Liver (tissue), 9 donors: ENCODE data around the gene RPS19BP1. TPM values are rescaled to one million over a fixed set of nuclear protein-coding genes. Genes with fewer than 3 reads are reported as not detected.

Experiments
- DNase-seq: peaks from one replicate; pipeline ENCODE4 v3.0.0-alpha.2; 2017; ENCODE audit warnings: low spot score
- H3K27ac ChIP-seq, 2 donors: one replicate each; pipeline ENCODE4 v1.7.0; 2013; ENCODE audit warnings: inconsistent platforms in 2 of 2, low read length in 2 of 2, control low read depth in 1 of 2, low read depth in 1 of 2, mild to moderate bottlenecking in 1 of 2
- H3K27me3 ChIP-seq, 4 donors: one replicate each; pipeline versions ENCODE4 v1.6.1 to v1.7.0; 2013; ENCODE audit warnings: low read length in 3 of 4, inconsistent platforms in 1 of 4, mild to moderate bottlenecking in 1 of 4, moderate library complexity in 1 of 4; ENCODE audit not compliant: control insufficient read depth in 4 of 4, insufficient read depth in 4 of 4
- H3K36me3 ChIP-seq, 4 donors: one replicate each; pipeline versions ENCODE4 v1.6.1 to v1.7.0; 2013; ENCODE audit warnings: low read length in 3 of 4, mild to moderate bottlenecking in 3 of 4, low read depth in 1 of 4, moderate library complexity in 1 of 4; ENCODE audit not compliant: control insufficient read depth in 4 of 4, insufficient read depth in 3 of 4
- H3K4me1 ChIP-seq, 4 donors: one replicate each; pipeline versions ENCODE4 v1.6.1 to v1.7.0; 2013; ENCODE audit warnings: low read length in 3 of 4, mild to moderate bottlenecking in 3 of 4, moderate library complexity in 1 of 4; ENCODE audit not compliant: control insufficient read depth in 4 of 4, insufficient read depth in 4 of 4
- H3K4me3 ChIP-seq, 3 donors: one replicate each; pipeline versions ENCODE4 v1.6.1 to v1.7.0; 2013; ENCODE audit warnings: low read length in 3 of 3, control low read depth in 1 of 3, low read depth in 1 of 3, mild to moderate bottlenecking in 1 of 3
- H3K9ac ChIP-seq, 2 donors: one replicate each; pipeline ENCODE4 v1.7.0; 2013; ENCODE audit warnings: low read length in 2 of 2, mild to moderate bottlenecking in 2 of 2, moderate library complexity in 2 of 2, control low read depth in 1 of 2, low read depth in 1 of 2
- H3K9me3 ChIP-seq, 4 donors: one replicate each; pipeline versions ENCODE4 v1.6.1 to v1.7.0; 2013; ENCODE audit warnings: low read length in 3 of 4; ENCODE audit not compliant: control insufficient read depth in 4 of 4
- ATF3 ChIP-seq: IDR thresholded peaks from 2 replicates; pipeline ENCODE4 v1.6.1; 2016; ENCODE audit warnings: antibody characterized with exemption
- CTCF ChIP-seq: fragments of 150-350 bp; IDR thresholded peaks from 2 replicates; pipeline ENCODE4 v1.5.1; 2017; ENCODE audit warnings: improper control_type of control experiment, low read depth, low read length; ENCODE audit not compliant: missing input control
- EGR1 ChIP-seq, 2 donors: IDR thresholded peaks; 2 replicates each; pipeline ENCODE4 v1.6.1; 2016 to 2018; ENCODE audit warnings: antibody characterized with exemption in 2 of 2, low read depth in 2 of 2
- FOXA1 ChIP-seq: IDR thresholded peaks from 2 replicates; pipeline ENCODE4 v1.6.1; 2016; ENCODE audit warnings: antibody characterized with exemption
- FOXA2 ChIP-seq: IDR thresholded peaks from 2 replicates; pipeline ENCODE4 v1.6.1; 2016; ENCODE audit warnings: antibody characterized with exemption
- GABPA ChIP-seq, 2 donors: IDR thresholded peaks in 1 of 2; conservative IDR thresholded peaks in 1 of 2; 2 replicates each; pipeline ENCODE4 v1.6.1; 2016; ENCODE audit warnings: antibody characterized with exemption in 2 of 2, mild to moderate bottlenecking in 1 of 2, moderate library complexity in 1 of 2
- HNF4A ChIP-seq, 2 donors: conservative IDR thresholded peaks; 2 replicates each; pipeline ENCODE4 v1.6.1; 2016; ENCODE audit warnings: antibody characterized with exemption in 2 of 2, mild to moderate bottlenecking in 2 of 2
- HNF4G ChIP-seq: IDR thresholded peaks from 2 replicates; pipeline ENCODE4 v1.6.1; 2016; ENCODE audit warnings: antibody characterized with exemption
- JUND ChIP-seq, 2 donors: IDR thresholded peaks; 2 replicates each; pipeline ENCODE4 v1.6.1; 2016; ENCODE audit warnings: antibody characterized with exemption in 2 of 2
- MAX ChIP-seq: IDR thresholded peaks from 2 replicates; pipeline ENCODE4 v1.6.1; 2016; ENCODE audit warnings: antibody characterized with exemption
- NR2F2 ChIP-seq: IDR thresholded peaks from 2 replicates; pipeline ENCODE4 v1.6.1; 2016; ENCODE audit warnings: antibody characterized with exemption
- RAD21 ChIP-seq, 2 donors: IDR thresholded peaks; 2 replicates each; pipeline ENCODE4 v1.6.1; 2016; ENCODE audit warnings: antibody characterized with exemption in 2 of 2, mild to moderate bottlenecking in 2 of 2
- REST ChIP-seq: IDR thresholded peaks from 2 replicates; pipeline ENCODE4 v1.6.1; 2016; ENCODE audit warnings: antibody characterized with exemption, mild to moderate bottlenecking
- RXRA ChIP-seq, 2 donors: IDR thresholded peaks; 2 replicates each; pipeline ENCODE4 v1.6.1; 2017 to 2018; ENCODE audit warnings: antibody characterized with exemption in 2 of 2, mild to moderate bottlenecking in 1 of 2
- SP1 ChIP-seq: IDR thresholded peaks from 2 replicates; pipeline ENCODE4 v1.6.1; 2018; ENCODE audit warnings: antibody characterized with exemption, mild to moderate bottlenecking
- TAF1 ChIP-seq: conservative IDR thresholded peaks from 2 replicates; pipeline ENCODE4 v1.6.1; 2016; ENCODE audit warnings: antibody characterized with exemption, mild to moderate bottlenecking
- YY1 ChIP-seq: IDR thresholded peaks from 2 replicates; pipeline ENCODE4 v1.6.1; 2016; ENCODE audit warnings: antibody characterized with exemption, mild to moderate bottlenecking
- ZBTB33 ChIP-seq: IDR thresholded peaks from 2 replicates; pipeline ENCODE4 v1.6.1; 2016; ENCODE audit warnings: antibody characterized with exemption
- WGBS: extraction: QIAGEN DNeasy Blood & Tissue Kit; methylation state at CpG from one replicate; pipeline ENCODE4 v1.1.7; 2013; 5-methylcytosine and 5-hydroxymethylcytosine counted together
- polyA plus RNA-seq, 2 donors: library from polyadenylated mRNA; stranded (reverse) in 1 of 2; unstranded in 1 of 2; fragments of 200-250 nt in 1 of 2; fragments of >200 nt in 1 of 2; fragmentation: Nextera tagmentation in 1 of 2; extraction: Ambion mirVana in 1 of 2; gene quantifications; one replicate each; pipeline versions ENCODE4 v1.2.1 to v1.2.3, GENCODE V29; 2013 to 2015
- total RNA-seq, 2 donors: library from RNA; depleted of rRNA; stranded (reverse); fragments of >200 nt; gene quantifications; one replicate each; pipeline ENCODE4 v1.2.3, GENCODE V29; 2014
- donor health status: healthy.
- donor health status: healthy.
- donor health status: healthy.
- donor health status: healthy.
- donor health status: healthy.

RPS19BP1 gene
- total and polyA plus RNA-seq, 4 donors, result 36.3 to 89.6 (median 63.3) TPM

GRCh38 chr22:39510529-39511149 lies 21.9 kb downstream of the RPS19BP1 start:
- DNase-seq, result no peak
- Histone ChIP-seq H3K27me3 (no peaks in the 10 kb centered on the region), H3K4me3 (no peak overlapping the region), H3K36me3 (peaks cover 15 to 77% (median 69%) of the 10 kb centered on the region in 4 donors), H3K4me1 (peaks cover 0 to 8% (median 0%) of the 10 kb centered on the region in 4 donors), H3K27ac (no peak overlapping the region), H3K9me3 (no peaks in the 10 kb centered on the region), H3K9ac (no peak overlapping the region)
- TF ChIP-seq ZBTB33 (no peak), EGR1 (IDR thresholded peaks at IDR 0.05; ENCODE audit: low read depth in 2 of 2) (no peak), RXRA (IDR thresholded peaks at IDR 0.05) (no peak), REST (no peak), YY1 (no peak), MAX (no peak), RAD21 (IDR thresholded peaks at IDR 0.05) (no peak), FOXA2 (no peak), GABPA (IDR thresholded peaks at IDR 0.05 in 1 of 2, conservative IDR thresholded peaks at IDR 0.05 in 1 of 2) (no peak), CTCF (no peak), FOXA1 (no peak), HNF4G (no peak), SP1 (no peak), HNF4A (conservative IDR thresholded peaks at IDR 0.05) (no peak), JUND (IDR thresholded peaks at IDR 0.05) (no peak), ATF3 (no peak), TAF1 (no peak), NR2F2 (no peak)
- 94% methylated on average over 4 of the region's 4 CpGs for WGBS
